GM21381 (cell line): ENCODE results near the gene PHF8.

Source experiments
- ATAC-seq: cut with Tn5 transposase; IDR thresholded peaks from one replicate; pipeline ENCODE4 v1.9.1; 2021; ENCODE audit warnings: mild to moderate bottlenecking, moderate library complexity; ENCODE audit not compliant: unreplicated experiment

Gene PHF8

GRCh38 chrX:54024350-54024749 lies 19.9 kb downstream of the PHF8 start:
- no peak for ATAC-seq

- no peak for ATAC-seq
These were observed 31.3 kb downstream of the PHF8 start for GRCh38 chrX:54012830-54013500.

GRCh38 chrX:54007682-54008081 lies 36.6 kb downstream of the PHF8 start:
- no peak for ATAC-seq

- no peak for ATAC-seq
These were observed 46.5 kb downstream of the PHF8 start for GRCh38 chrX:53997724-53998123.

- no peak for ATAC-seq
These were observed 51.7 kb downstream of the PHF8 start for GRCh38 chrX:53992589-53992988.

GRCh38 chrX:53990171-53990570 lies 54.1 kb downstream of the PHF8 start:
- ATAC-seq, result no peak

- ATAC-seq, result no peak
These were observed 59.4 kb downstream of the PHF8 start for GRCh38 chrX:53984895-53985294.

- no peak for ATAC-seq
These were observed 69.7 kb downstream of the PHF8 start for GRCh38 chrX:53974529-53974928.

- ATAC-seq, result no peak
These were observed 74.7 kb downstream of the PHF8 start for GRCh38 chrX:53969540-53969939.

- no peak for ATAC-seq
These were observed 94.0 kb downstream of the PHF8 start for GRCh38 chrX:53950130-53950733.

GRCh38 chrX:53940180-53940579 lies 104.1 kb downstream of the PHF8 start:
- ATAC-seq, result no peak

- ATAC-seq, result no peak
These were observed 105.1 kb downstream of the PHF8 start for GRCh38 chrX:53939127-53939526.

- ATAC-seq, result no peak
These were observed 113.5 kb downstream of the PHF8 start for GRCh38 chrX:53930515-53931380.

- ATAC-seq, result no peak
These were observed 118.2 kb downstream of the PHF8 start for GRCh38 chrX:53926030-53926429.

- no peak for ATAC-seq
These were observed 125.6 kb downstream of the PHF8 start for GRCh38 chrX:53918702-53919101.

GRCh38 chrX:53900623-53901022 lies 143.7 kb downstream of the PHF8 start:
- ATAC-seq, result no peak

- ATAC-seq, result no peak
These were observed 149.0 kb downstream of the PHF8 start for GRCh38 chrX:53895270-53895669.
